Fibroblast of mammary gland (primary cell): Measurements from ENCODE around the gene ZNF282.
"Not testable (repeated sequence)": the region's sequence is repeated elsewhere in the genome, so short reads cannot be mapped to it uniquely, and the experiment has no call there.

Experiments used
- DNase-seq: peaks from one replicate; pipeline ENCODE4 v3.0.0-alpha.2; 2010; ENCODE audit warnings: low read depth
- H3K4me3 ChIP-seq: 2 replicates; pipeline ENCODE4 v1.5.1; 2011; ENCODE audit warnings: low read depth, mild to moderate bottlenecking, low read length, moderate library complexity; ENCODE audit not compliant: control insufficient read depth
- CTCF ChIP-seq: conservative IDR thresholded peaks from 2 replicates; pipeline ENCODE4 v1.5.1; 2011; ENCODE audit warnings: low read depth, low read length, inconsistent platforms; ENCODE audit not compliant: control insufficient read depth, insufficient read depth

The ZNF282 gene

DNA sequence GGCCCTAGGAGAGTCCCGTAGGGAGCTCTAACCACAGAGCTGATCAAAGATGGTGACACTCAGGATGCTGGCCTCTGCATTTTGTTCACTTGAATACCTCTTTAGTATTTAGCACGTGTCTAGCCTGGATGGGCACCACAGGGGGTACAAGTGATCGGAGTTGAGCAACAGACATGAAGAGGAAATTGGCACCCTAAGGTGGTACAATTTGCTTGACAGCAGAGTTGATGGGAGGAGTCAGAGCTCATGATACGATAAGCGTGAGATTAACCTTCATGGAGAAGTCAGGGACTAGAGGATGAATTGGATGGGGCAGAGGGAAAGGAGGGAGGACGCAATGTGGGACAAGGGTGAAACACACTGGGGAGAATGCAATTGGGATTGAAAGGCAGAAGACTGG, 34.2 kb downstream of the ZNF282 start:
- DNase-seq: no peak
- H3K4me3 ChIP-seq: no peak overlapping the region
- TF ChIP-seq CTCF: no peak

- no peak for TF ChIP-seq CTCF
- no peak for DNase-seq
- H3K4me3 ChIP-seq: no peak overlapping the region
These were observed 37.0 kb downstream of the ZNF282 start for GRCh38 chr7:149232362-149232761.

DNA sequence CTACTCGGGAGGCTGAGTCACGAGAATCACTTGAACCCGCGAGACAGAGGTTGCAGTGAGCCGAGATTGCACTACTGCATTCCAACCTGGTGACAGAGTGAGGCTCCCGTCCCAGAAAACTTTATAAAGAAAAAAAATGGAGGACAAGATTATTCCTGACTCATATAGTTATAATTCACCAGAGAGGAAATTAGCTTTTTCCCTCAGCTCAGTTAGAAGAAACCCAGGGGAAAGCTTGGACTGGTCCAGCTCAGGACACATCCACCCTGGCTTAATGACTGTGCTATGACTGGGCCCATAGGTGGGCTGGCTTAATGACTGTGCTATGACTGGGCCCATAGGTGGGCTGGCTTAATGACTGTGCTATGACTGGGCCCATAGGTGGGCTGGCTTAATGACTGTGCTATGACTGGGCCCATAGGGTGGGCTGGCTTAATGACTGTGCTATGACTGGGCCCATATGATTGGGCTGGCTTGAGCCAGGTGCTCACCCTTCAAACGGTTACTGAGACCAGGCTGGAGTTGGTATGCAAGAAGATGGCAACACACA, 38.4 kb downstream of the ZNF282 start:
- DNase-seq: peak; percentile 97
- H3K4me3 ChIP-seq: not testable (repeated sequence)

- no peak for TF ChIP-seq CTCF
- no peak for DNase-seq
- H3K4me3 ChIP-seq: no peak overlapping the region
These were observed 42.2 kb downstream of the ZNF282 start for GRCh38 chr7:149237502-149237901.

DNA sequence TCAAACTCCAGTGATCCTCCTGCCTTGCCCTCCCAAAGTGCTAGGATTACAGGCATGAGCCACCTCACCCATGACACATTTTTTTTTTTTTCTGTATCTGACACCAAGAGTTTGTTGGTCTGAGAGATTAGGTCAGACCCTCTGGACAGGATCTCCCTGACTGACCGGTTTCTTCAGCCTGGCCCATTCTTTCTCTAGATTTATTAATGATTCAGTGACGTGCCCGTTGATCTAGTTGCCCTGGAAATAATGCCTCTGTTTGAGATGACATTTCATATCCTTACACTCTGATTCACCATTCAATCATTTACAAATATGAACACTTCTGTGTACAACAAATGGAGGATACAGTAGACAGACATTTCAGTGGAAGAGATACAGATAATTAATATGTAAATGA, 42.7 kb downstream of the ZNF282 start:
- no peak overlapping the region for H3K4me3 ChIP-seq
- peak; percentile 59 for DNase-seq
- no peak for TF ChIP-seq CTCF

GRCh38 chr7:149239345-149240143, 44.2 kb downstream of the ZNF282 start, which contains the start of gene ZNF212:
TSS of gene ZNF212 (plus strand) at chr7:149239651. CDS start at chr7:149239779, 128 bp downstream.
- TF ChIP-seq CTCF: peak; percentile 78
- H3K4me3 ChIP-seq: peak within 1 kb of the TSS; percentile 94
- DNase-seq: peak; percentile 82

- peak overlapping the region; percentile 94 for H3K4me3 ChIP-seq
- no peak for DNase-seq
- TF ChIP-seq CTCF: no peak
These were observed 45.3 kb downstream of the ZNF282 start for GRCh38 chr7:149240637-149241036.
